HUDEP-2 (cell line): ENCODE measurements around the gene PDE1A.

Experiments used
- DNase-seq, 76 experiments: peaks; one replicate each; lab custom pipeline; 2025; ENCODE audit not compliant: unreplicated experiment in 76 of 76; lab: John Stamatoyannopoulos, UW

PDE1A gene

DNA sequence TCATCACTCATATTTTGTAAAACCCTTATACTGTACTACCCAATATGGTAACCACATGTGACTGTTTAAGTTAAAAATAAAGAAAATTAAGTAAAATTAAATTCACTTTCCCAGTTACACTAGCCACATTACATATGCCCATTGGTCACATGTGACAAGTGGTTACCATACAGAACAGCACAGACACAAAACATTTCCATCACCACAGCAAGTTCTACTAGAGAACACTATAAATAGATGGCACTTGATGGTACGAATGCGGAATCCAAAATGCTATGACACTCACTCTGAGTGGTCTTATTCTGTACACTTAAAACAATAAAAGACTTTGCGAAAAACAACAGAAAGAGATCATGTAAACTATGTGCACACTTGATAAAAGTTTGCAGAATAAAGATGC, 202.2 kb downstream of the PDE1A start:
- no peak for DNase-seq

DNA sequence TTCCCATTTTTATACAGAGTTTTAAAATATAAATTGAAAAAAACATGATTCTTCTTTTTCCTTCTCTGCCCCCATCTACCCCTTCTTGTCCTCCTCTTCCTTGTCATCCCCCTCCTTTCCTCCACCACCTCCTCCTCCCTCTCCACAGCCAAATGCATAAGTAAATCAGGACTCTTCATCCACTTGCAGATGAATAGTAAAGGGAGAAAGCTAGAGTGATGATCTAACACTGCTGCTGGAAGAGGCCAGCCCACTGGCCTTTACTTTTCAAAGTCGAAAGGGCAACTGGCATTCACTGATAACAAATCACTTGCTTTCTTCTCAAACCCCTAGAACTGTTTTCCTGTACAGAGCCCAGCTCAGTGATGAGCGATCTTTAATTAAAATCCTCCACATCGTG, 205.8 kb downstream of the PDE1A start:
- no peak for DNase-seq

DNA sequence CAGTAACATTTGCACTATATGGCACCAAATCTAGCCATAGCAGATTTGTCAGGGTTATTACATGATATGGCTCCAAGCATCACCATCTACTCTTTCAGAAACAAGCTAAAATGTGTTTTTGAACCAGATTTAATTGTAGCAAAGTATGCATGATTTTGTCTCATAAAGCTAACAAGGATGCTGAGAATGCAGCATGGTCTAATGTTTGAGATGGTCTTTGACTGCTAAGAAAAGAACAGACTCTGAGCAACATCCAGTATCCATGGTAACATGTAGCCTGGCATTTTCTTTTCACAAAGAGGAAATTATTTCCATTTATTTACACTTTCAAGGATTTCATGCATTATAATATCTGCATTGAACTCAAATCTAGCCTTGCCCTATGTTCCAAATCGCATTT, 206.5 kb downstream of the PDE1A start:
- DNase-seq = no peak

DNA sequence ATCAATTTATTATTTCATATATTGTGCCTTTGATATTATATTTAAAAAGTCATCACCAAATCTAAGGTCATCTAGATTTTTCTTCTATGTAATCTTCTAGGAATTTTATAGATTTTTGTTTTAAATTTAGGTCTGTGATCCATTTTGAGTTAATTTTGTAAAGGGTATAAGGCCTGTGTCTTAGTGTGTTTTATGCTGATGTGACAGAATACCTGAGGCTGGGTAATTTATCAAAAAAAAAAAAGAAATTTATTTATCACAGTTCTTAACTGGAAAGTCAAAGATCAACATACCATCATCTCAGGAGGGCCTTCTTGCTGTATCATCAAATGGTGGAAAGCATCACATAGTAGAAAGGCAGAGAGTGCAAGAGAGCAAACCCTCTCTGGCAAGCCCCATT, 216.2 kb downstream of the PDE1A start:
- no peak for DNase-seq

DNA sequence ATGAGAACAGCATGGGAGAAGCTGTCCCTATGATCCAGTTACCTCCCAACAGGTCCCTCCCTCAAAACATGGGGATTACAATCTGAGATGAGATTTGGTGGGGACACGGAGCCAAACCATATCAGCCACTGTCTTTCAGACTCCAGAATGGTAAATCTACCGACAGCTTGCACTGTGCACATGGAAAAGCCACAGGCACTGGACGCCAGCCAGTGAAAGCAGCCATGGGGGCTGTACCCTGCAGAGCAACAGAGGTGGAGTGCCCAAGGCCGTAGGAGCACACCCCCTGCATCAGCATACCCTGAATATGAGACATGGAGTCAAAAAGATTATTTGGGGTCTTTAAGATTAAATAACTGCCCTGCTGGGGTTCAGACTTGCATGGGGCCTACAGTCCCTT, 218.4 kb downstream of the PDE1A start:
- DNase-seq = no peak

DNA sequence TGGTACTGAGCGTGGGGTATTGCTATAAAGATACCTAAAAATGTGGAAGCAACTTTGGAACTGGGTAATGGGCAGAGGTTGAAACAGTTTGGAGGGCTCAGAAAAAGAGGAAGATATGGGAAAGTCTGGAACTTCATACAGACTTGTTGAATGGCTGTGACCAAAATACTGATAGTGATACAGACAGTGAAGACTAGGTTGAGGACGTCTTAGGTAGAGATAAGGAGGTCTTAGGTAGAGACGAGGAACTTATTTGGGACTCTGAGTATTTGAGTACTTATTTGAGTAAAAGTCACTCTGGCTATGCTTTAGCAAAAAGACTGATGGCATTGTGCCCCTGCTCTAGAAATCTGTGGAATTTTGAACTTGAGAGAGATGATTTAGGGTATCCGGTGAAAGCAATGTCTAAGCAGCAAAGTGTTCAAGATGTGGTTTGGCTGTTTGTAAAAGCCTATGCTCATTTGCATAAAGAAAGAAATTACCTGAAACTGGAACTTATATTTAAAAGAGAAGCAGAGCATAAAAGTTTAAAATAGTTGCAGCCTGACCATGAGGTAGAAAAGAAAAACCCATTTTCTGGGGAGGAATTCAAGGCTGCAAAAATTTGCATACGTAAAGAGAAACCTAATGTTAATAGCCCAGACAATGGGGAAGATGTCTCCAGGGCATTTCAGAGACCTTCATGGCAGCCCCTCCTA, 219.6 kb downstream of the PDE1A start:
- DNase-seq = no peak

DNA sequence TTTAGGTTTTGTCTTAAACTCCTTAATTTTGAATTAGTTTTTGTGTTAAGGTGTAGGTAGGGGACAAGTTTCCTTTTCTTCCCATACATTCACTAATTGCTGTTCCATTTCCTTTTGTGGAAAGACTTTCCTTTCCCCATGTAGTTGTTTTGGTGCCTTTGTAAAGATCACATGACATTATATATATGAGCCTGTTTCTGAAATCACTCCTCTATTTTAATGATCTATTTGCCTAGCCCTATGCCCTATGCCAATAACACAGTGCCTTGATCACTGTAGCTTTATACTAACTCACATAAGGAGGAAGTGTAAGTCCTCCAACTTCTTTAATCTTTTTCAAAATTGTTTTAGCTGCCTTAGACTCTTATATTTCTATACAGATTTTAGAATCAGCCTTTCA, 229.3 kb downstream of the PDE1A start:
- no peak for DNase-seq

DNA sequence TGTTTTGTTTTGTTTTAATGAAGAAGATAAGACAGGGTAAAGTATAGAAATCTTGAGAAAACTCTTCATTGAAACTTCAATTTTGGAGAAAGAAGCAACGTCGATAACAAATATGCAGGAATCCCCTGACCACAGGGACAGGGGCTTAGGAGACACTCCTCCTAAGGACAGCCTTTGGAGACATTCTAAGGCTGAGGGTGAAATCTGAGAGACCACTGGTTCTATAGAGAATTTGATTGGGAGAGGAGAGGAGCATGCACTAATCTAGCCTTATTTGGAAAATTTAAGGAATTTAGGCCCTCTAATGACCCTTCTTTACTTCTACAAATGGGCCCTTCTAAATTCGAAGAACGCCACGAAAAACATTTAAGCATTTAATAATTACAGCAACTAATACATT, 233.5 kb downstream of the PDE1A start:
- DNase-seq = no peak

DNA sequence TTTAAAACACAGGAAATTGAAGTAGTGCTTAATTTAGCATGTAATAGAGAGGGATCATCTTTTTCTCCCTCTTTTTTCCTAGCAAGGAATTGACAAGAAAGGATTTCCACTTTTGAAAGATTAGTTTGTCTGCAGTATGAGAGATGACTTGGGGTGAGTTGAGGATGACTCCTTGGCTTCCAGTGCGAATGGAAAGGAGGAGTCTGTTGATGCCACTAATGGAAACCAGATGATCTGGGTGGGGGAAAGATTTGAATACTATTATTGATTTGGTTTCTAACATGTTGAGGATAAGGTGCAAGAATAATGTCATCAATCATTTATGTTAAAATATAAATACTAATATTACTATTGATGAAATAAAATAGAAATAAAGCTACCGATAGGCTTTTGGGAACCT, 235.8 kb downstream of the PDE1A start:
- no peak for DNase-seq

DNA sequence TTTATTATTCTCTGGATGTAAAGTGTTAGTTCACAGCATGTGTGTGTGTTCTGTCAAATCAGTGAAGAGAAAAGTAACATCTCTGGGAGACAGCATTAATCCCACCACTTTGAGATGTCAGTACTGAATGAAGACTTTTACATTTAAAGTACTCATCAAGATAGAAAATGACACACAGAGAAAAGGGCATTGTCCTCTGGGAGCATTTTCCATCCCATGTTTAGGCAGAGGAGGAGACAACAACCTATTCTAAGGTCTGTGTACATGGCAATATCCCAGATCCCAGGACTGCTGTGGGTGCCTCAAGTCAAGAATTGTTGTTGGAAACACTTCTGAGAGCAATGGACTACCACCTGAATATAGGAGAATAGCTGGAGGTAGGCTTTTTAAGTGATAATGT, 239.7 kb downstream of the PDE1A start:
- DNase-seq = no peak

DNA sequence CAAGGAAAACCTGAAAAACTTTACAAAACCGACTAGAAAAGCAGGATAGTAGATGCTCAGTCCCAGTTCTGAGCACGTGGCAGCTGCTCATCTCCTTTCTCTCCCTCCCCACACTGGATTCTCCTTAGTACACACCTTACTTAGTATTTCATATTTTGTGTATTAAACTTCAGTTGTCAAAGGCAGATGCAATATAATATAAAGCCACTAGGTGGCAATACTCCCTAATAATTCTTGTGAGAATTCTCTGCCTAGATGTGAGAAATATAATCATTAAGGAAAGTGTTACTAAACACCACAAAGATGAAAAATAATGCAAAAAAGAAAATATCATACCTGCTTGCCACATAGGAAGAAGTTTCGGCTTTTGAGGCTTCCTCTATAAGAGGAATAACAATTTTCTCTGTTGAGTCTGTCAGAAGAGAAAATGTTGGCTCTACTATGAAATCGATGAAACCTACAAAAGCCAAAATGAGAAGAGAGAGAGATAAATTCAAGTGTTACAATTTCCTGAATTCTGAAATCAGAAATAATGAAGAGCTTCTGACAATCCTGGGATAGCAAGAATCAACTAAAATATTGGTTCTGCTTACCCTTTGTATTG, 240.6 kb downstream of the PDE1A start:
- DNase-seq = peak in 18 of 76 experiments; percentile 0 to 37 (median 9)

DNA sequence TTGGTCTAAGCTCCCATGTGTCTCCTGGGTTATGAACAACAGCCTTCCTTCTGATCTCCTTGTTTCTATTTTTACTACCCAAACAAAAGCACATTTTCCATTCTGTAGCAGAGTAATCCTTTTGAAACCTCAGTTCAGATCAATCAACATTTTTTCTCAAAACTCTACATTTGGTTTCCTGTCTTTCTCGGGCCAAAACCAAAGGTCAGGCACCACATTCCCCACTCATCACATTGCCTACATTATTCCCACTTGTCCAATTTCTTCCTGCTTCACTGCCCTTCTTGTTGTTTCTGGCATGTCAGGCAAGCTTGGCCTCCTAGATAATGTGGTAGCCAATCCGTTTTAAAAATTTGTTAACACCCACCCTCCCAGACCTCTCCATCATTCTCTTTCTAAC, 244.4 kb downstream of the PDE1A start:
- DNase-seq = no peak

DNA sequence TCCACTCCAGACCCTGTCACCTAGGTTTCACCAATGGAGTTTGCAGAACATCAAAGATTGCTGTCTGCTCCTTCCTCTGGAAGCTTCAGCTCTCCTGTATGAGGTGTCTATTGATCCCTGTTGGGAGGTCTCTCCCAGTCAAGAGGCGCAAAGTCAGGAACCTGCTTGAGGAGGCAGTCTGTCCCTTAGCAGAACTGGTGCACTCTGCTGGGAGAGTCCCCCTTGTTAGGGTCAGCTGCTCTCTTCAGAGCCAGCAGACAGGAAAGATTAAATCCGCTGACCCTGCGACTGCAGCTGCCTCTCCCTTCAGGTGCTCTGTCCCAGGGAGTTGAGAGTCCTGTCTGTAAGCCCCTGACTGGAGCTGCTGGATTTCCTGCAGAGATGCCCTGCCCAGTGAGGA, 245.5 kb downstream of the PDE1A start:
- no peak for DNase-seq

DNA sequence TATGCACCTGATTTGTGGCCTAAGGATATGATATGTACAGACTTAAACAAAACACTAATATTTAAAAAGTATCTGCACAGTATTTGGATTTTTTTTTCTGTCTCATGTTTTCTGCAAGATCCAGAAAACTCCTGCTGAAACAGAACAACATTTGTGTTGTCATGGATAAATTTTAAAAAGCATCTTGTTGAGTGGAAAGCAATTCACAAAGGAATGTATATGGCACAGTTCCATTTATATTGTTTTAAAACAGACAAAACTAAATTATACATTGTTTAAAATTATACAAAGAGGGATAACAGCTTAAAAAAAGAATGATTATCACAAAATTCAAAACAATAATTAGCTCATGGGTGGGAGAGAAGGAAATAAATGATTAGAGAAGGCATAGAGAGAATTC, 247.7 kb downstream of the PDE1A start:
- DNase-seq = no peak

DNA sequence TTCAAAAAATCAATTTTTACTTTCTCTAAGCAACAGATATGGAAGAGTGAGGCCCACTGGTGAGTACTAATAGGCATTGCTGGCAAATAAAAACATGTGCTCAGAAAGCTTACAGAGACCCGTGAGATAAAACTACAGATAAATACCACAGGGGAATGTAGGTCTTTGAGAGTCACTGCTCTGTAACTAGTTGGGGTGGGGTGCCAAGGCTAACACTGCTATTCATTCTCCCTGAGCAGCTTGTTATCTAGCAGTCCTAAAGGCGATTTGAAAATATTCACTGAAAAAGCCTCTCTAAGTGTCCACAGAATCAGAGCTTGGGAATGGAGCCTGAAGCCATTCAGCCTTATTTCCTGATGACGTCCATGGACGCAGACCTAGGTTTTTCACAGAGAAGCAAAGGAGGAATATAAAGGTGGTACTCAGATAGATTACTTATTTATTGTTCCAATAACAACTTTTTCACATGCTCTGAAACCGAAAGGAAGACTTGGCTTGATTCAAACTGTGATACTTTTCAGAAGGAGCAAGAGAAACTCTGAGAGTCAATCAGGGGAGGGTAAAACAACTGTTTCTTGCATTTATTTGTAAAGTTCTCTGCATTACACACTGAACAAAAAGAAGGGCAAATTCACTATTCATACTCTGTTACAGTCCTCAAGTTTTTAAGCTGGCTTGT, 252.8 kb downstream of the PDE1A start:
- DNase-seq = no peak

DNA sequence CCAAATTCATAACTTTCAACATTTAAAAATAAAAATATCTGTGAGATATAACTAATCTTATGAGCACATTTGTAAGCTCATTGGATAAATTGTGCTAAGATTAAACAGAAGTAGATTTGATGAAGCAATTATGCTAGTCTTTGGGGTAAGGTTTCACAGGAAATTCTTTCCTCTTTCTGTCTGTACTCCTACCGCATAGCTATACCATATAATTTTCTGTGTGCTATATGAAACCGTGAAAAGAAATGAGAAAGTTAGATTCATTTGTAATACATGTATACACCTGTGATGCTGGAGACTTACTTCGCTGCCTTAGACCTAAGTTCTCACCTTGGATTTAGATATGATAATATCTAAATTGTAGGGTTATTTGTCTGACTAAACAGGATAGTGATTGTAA, 256.5 kb downstream of the PDE1A start:
- DNase-seq = no peak

DNA sequence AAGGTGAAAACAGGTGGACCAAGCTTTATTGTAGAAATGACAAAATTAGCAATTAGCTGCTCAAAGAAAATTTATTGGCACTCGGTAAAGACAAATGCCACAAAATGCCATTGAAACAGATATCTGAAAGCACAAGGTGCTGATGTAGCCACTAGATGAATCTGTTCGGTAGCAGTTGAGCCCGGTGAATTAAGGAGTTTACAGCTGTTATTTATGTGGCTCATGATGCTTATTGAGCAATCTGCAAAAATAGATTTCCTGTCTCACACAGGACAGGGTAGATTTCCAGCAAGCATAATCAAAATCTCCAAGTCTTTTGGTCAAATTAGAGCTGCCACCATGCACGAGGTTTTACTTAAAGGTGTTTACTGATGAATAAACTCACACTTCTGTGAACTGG, 259.0 kb downstream of the PDE1A start:
- no peak for DNase-seq

DNA sequence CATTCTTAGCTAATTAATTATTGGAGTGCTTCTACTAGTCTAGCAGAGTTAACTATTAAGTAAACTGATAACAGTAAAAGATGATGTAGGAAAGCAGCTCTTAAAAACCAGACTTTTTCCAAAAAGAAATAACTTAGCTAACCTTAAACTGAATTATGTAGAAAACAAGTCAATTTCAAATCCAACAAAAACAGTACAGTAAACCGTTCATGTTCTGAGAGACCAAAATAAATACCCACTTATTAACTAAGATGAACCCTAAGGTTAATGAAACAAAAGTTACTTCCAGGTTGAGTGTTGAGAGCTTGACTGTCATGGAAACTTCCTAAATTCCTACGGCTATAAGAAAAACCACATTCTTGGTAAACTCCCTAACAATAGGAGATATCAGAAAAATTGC, 260.0 kb downstream of the PDE1A start:
- DNase-seq = no peak

DNA sequence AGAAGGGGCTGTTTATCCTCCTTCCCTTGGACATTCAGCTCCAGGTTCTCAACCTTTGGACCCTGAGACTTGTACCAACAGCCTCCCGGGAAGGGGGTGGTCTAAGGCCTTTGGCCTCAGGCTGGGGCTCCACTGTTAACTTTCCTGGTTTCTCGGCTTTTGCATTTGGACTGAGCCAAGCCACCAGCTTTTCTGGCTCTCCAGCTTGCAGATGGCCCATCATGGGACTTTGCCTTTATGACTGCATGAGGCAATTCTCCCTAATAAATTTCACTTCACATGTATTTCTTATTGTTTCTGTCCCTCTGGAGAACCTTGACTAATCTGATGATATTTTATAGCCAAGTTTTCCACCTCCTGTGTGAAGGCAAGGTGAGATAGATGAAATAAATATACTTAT, 260.4 kb downstream of the PDE1A start:
- no peak for DNase-seq

DNA sequence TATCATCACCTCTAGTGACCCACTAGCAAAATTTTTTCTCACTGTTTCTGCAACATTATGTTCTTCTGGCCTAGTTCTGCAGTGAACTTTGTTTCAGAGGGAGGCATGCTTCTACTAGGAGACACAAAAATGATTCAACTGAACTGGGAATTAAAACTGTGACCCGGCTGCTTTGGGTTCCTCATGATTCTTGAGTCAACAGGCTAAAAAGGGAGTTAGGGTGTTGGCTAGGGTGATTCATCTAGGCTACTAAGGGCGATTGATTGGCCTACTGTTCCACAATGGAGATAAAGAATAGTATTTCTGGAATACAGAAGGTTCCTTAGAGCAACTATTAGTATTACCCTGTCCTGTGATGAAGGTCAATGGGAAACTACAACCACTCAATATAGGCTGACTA, 261.6 kb downstream of the PDE1A start:
- DNase-seq = no peak

DNA sequence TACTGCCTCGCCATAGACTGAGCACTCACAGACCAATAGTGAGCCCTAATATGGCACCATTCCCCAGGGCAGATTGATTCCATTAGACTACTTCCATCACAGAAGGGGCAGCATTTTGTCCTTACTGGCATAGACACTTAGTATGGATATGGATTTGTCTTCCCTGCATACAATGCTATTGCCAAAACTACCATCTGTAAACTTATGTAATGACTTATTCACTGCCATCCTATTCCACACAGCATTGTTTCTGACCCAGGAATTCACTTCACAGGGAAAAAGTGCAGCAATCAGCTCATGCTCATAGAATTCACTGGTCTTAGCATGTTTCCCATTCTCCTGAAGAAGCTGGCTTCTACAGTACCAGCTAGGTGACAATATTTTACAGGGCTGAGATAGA, 262.1 kb downstream of the PDE1A start:
- no peak for DNase-seq

DNA sequence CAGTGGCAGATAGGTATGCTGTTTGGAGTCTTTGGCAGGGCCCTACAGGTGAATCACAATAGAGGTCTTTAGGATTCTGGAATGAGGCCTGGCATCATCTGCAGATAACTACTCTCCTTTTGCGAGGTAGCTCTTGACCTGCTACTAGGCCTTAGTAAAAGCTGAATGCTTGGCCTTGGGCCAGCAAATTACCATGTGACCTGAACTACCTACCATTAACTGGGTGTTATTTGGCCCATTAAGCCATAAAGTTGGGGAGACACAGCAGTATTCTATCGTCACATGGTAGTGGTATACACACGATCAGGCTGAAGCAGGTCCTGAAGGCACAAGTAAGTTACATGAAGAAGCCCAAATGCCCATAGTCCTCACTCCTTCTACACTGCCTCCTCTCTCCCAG, 263.0 kb downstream of the PDE1A start:
- DNase-seq = no peak
